Activated T-helper 2 cell treated with anti-CD3 and anti-CD28 coated beads, Interferon-gamma antibody, Interleukin-2, Interleukin-4, amounts not matched to agents 10 μg/mL and 5 μg/mL and 100 μg/mL, durations not matched to agents 14 hours and 24 hours and 36 hours (primary cell): Measurements from ENCODE around the gene ATP8B2. TPM values are rescaled to one million over a fixed set of nuclear protein-coding genes. Genes with fewer than 3 reads are reported as not detected.
"Not testable (repeated sequence)": the region's sequence is repeated elsewhere in the genome, so short reads cannot be mapped to it uniquely, and the experiment has no call there.

Experiments used
- DNase-seq: peaks from one replicate; pipeline ENCODE4 v3.0.0; 2021; ENCODE audit warnings: low spot score
- H3K27ac Mint-ChIP-seq: one replicate; pipeline ENCODE4 v1.8.0; 2021; ENCODE audit warnings: mixed read lengths
- H3K27me3 Mint-ChIP-seq: one replicate; pipeline ENCODE4 v1.8.0; 2021; ENCODE audit warnings: low read depth, mixed read lengths
- H3K36me3 Mint-ChIP-seq: one replicate; pipeline ENCODE4 v1.8.0; 2021; ENCODE audit warnings: low read depth, mixed read lengths
- H3K4me1 Mint-ChIP-seq: one replicate; pipeline ENCODE4 v1.8.0; 2021; ENCODE audit warnings: low read depth, mixed read lengths
- H3K4me3 Mint-ChIP-seq: one replicate; pipeline ENCODE4 v1.8.0; 2021; ENCODE audit warnings: low read depth, mild to moderate bottlenecking, moderate library complexity, mixed read lengths
- H3K9me3 Mint-ChIP-seq: one replicate; pipeline ENCODE4 v1.8.0; 2021; ENCODE audit warnings: mixed read lengths
- intact Hi-C: fragments of 100-400 bp; cut with micrococcal nuclease; formaldehyde crosslinking; loops from one replicate; pipeline ENCODE4 v1.15.1; 2023
- total RNA-seq: library from RNA; stranded (reverse); gene quantifications from 2 replicates; pipeline ENCODE4 v1.2.3, GENCODE V29; 2022

ATP8B2 gene
- total RNA-seq, 1 donor from 2014 or later, result 44.0 TPM

- peaks cover 10% of the 10 kb centered on the region for H3K4me1 Mint-ChIP-seq
- H3K9me3 Mint-ChIP-seq, result peaks cover 17% of the 10 kb centered on the region
- H3K36me3 Mint-ChIP-seq, DNase-seq, H3K27ac Mint-ChIP-seq, H3K4me3 Mint-ChIP-seq, H3K27me3 Mint-ChIP-seq, intact Hi-C loops: not testable (repeated sequence)
These were observed 12.9 kb upstream of the ATP8B2 start for GRCh38 chr1:154312229-154313065.

GRCh38 chr1:154313066-154313356, 12.3 kb upstream of the ATP8B2 start:
- intact Hi-C loops, result no loop called here
- Mint-ChIP-seq H3K27ac (no peak overlapping the region), H3K36me3 (no peaks in the 10 kb centered on the region), H3K4me1 (peaks cover 5% of the 10 kb centered on the region), H3K9me3 (peaks cover 20% of the 10 kb centered on the region), H3K4me3 (no peak overlapping the region), H3K27me3 (peaks cover 1% of the 10 kb centered on the region)
- DNase-seq, result no peak

DNA sequence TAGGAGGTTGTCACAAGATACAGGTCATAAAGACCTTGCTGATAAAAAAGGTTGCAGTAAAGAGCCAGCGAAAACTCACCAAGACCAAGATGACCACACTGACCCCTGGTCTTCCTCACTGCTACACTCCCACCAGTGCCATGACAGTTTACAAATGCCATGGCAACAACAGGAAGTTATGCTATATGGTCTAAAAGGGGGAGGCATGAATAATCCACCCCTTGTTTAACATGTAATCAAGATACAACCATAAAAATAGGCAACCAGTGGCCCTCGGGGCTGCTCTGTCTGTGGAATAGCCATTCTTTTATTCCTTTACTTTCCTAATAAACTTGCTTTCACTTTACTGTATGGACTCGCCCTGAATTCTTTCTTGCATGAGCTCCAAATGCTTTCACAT, 11.1 kb upstream of the ATP8B2 start:
- H3K4me3 Mint-ChIP-seq, H3K27me3 Mint-ChIP-seq, H3K27ac Mint-ChIP-seq, DNase-seq, H3K36me3 Mint-ChIP-seq, H3K4me1 Mint-ChIP-seq, intact Hi-C loops: not testable (repeated sequence)
- H3K9me3 Mint-ChIP-seq, result peaks cover 20% of the 10 kb centered on the region

- H3K4me1 Mint-ChIP-seq, result no peaks in the 10 kb centered on the region
- H3K27ac Mint-ChIP-seq, result no peak overlapping the region
- peaks cover 9% of the 10 kb centered on the region for H3K27me3 Mint-ChIP-seq
- no peak for DNase-seq
- H3K36me3 Mint-ChIP-seq, result no peaks in the 10 kb centered on the region
- intact Hi-C loops, result no loop called here
- no peak overlapping the region for H3K4me3 Mint-ChIP-seq
- peaks cover 20% of the 10 kb centered on the region for H3K9me3 Mint-ChIP-seq
These were observed 8.6 kb upstream of the ATP8B2 start for GRCh38 chr1:154316704-154317103.

- intact Hi-C loops, result no loop called here
- H3K27me3 Mint-ChIP-seq, result peaks cover 18% of the 10 kb centered on the region
- no peak for DNase-seq
- no peak overlapping the region for H3K27ac Mint-ChIP-seq
- H3K4me1 Mint-ChIP-seq, result no peaks in the 10 kb centered on the region
- H3K9me3 Mint-ChIP-seq, result peaks cover 20% of the 10 kb centered on the region
- H3K36me3 Mint-ChIP-seq, result no peaks in the 10 kb centered on the region
- H3K4me3 Mint-ChIP-seq, result no peak overlapping the region
These were observed 6.9 kb upstream of the ATP8B2 start for GRCh38 chr1:154318386-154318785.

DNA sequence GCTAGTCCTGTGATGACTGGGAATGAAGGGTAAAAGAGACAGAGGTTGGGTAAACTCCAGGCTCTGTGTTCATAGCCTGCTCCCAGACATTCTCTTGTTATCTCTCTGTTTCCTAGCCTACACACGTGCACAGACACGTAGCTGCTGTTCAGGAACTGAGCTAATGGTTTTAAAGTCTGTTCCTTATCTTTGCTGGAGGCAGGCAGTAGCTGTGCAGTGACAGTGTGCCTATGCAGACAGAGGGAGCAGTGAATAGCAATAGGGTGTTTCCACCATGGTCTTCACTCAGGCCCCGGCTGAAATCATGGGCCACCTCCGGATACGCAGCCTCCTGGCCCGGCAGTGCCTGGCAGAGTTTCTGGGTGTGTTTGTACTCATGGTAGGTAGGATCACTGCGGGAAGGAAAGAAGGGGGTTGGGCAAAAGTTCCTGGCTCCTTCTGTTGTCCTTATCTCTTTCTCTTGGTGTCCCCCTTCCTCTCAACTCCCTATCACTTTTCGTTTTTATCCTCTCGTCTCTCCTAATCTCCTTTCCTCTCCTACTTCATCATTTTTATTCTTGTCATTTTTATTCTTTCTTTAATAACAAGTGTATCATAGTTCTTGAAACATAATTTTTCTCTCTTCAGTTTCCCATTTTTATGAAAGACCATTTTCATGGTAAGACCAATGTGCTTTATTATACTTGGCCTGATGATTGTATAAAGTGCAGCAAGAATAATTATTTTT, 4.3 kb upstream of the ATP8B2 start, which contains the start of gene AQP10:
TSS of gene AQP10 (plus strand) at position 212 of the 727 bp plus-strand sequence. CDS start at position 275, 63 bp downstream.
- H3K27me3 Mint-ChIP-seq, result peaks cover 23% of the 10 kb centered on the region
- intact Hi-C loops, result loop anchor here (10.0 kb wide), 1 partner anchor 634 kb away; the partner anchor contains the start of gene PBXIP1
- H3K9me3 Mint-ChIP-seq, result peaks cover 20% of the 10 kb centered on the region
- no peak within 1 kb of the TSS for H3K27ac Mint-ChIP-seq
- no peaks in the 10 kb centered on the region for H3K36me3 Mint-ChIP-seq
- DNase-seq, result no peak
- H3K4me3 Mint-ChIP-seq, result no peak within 1 kb of the TSS
- peaks cover 5% of the 10 kb centered on the region for H3K4me1 Mint-ChIP-seq

DNA sequence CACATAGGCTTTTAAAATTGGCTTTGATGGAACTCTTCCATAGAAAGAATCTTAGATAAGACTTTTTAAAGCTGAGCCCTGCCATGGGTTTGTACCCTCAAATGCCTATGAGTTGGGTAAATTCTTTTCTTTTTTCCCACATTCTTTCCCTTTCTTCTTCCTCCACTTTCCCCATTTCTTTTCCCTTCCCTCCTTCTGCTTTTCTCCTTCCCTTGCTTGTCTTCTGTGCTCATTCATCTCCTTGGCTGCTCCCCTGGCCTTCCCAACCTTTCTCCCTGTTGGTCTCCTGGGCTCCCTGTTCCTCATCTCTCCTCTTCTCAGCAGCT, 3.8 kb upstream of the ATP8B2 start:
- not testable (repeated sequence) for H3K27ac Mint-ChIP-seq, H3K4me3 Mint-ChIP-seq, H3K36me3 Mint-ChIP-seq, DNase-seq, H3K4me1 Mint-ChIP-seq
- intact Hi-C loops, result loop anchor here (10.0 kb wide), 1 partner anchor 633 kb away; the partner anchor contains the start of gene PBXIP1
- Mint-ChIP-seq H3K27me3 (peaks cover 23% of the 10 kb centered on the region), H3K9me3 (peaks cover 16% of the 10 kb centered on the region)

DNA sequence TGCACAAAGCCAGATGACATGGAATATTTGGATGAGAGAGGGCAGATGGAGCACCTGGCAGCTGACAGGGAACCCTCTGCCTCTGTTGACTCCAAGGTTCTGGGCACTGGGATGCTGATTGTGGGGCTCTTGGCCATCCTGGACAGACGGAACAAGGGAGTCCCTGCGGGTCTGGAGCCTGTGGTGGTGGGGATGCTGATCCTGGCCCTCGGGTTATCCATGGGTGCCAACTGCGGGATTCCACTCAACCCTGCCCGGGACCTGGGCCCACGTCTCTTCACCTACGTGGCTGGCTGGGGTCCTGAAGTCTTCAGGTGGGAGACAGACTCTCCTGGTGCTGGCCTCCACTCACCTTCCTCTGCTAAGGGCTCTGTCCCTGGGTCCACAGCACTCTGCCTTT, 1.8 kb upstream of the ATP8B2 start:
- no peaks in the 10 kb centered on the region for H3K36me3 Mint-ChIP-seq
- DNase-seq, result no peak
- no peak overlapping the region for H3K27ac Mint-ChIP-seq
- peaks cover 23% of the 10 kb centered on the region for H3K4me1 Mint-ChIP-seq
- intact Hi-C loops, result loop anchor here (10.0 kb wide), 1 partner anchor 631 kb away; the partner anchor contains the start of gene PBXIP1
- H3K4me3 Mint-ChIP-seq, result no peak overlapping the region
- no peaks in the 10 kb centered on the region for H3K9me3 Mint-ChIP-seq
- H3K27me3 Mint-ChIP-seq, result peaks cover 18% of the 10 kb centered on the region

GRCh38 chr1:154324241-154324640, 1.1 kb upstream of the ATP8B2 start:
- H3K36me3 Mint-ChIP-seq, result no peaks in the 10 kb centered on the region
- H3K4me1 Mint-ChIP-seq, result peaks cover 26% of the 10 kb centered on the region
- H3K4me3 Mint-ChIP-seq, result peak overlapping the region; percentile 95
- no peak for DNase-seq
- peaks cover 18% of the 10 kb centered on the region for H3K27me3 Mint-ChIP-seq
- no peaks in the 10 kb centered on the region for H3K9me3 Mint-ChIP-seq
- no peak overlapping the region for H3K27ac Mint-ChIP-seq
- intact Hi-C loops, result loop anchor here (1.0 to 10.0 kb wide), 3 partner anchors 29 to 631 kb away; partner anchors contain the start of genes HAX1 and PBXIP1

DNA sequence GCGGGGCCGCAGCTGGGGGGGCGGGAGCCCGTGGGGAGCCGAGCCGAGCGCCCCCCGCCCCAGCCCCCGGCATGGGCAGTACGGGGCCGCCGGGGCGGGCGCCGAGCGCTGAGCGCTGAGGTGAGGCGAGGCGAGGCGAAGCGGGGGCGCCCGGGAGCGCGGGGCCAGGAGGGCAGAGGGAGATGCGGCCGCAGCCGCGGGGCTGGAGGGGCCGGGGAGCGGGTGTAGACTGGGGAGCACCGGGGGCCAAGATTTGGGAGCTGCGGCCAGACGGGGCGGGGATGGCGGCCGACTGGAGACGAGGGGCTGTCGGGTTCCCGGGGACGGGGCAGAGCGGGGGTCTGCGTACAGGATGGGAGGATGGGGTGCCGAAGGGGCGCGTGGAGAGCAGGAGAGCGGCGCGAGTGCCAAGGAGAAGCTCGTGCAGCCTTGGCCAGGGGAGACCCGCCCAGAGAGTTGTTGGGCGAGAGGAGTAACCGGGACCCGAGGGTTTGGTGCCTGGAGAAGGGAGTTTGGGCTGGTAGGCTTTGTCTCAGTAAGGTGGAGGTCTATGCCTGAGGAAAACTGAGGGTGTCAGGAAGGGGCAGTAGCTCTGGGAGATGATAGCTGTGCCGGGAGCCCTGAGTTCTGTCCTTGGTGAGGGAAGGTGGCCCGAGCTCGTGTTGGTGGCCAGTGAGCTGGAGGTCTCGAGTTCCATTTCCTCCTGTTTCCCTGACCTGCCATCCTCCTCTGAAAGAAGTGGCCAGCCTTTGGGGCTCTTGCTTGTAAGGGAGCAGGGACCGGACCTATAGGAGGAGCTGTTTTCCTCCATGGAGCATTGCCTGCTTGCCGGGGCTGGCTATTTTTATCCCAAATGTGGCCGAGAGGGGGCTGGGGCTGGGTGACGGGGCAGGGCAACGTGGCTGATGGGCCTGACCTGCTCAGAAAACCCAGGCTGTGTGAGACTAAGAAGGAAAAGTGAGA, 539 bp downstream of the ATP8B2 start:
- Mint-ChIP-seq H3K27me3 (peaks cover 18% of the 10 kb centered on the region), H3K4me3 (peak overlapping the region; percentile 93), H3K9me3 (no peaks in the 10 kb centered on the region), H3K4me1 (peaks cover 40% of the 10 kb centered on the region), H3K27ac (peak overlapping the region; percentile 83), H3K36me3 (peaks cover 9% of the 10 kb centered on the region)
- intact Hi-C loops, result loop anchor here (2.0 to 10.0 kb wide), 4 partner anchors 53 to 629 kb away; partner anchors contain the start of genes HAX1, PBXIP1 and UBE2Q1
- no peak for DNase-seq

- Mint-ChIP-seq H3K9me3 (no peaks in the 10 kb centered on the region), H3K27me3 (peaks cover 12% of the 10 kb centered on the region), H3K36me3 (peaks cover 19% of the 10 kb centered on the region), H3K4me1 (peaks cover 46% of the 10 kb centered on the region), H3K27ac (peak overlapping the region; percentile 83), H3K4me3 (peak overlapping the region; percentile 93)
- intact Hi-C loops, result loop anchor here (5.0 to 10.0 kb wide), 3 partner anchors 145 to 628 kb away; partner anchors contain the start of genes PBXIP1 and UBE2Q1
- DNase-seq, result no peak
These were observed 1.5 kb downstream of the ATP8B2 start for GRCh38 chr1:154326546-154327465.
